H9 (cell line): Measurements from ENCODE around the gene ZNF432. TPM values are rescaled to one million over a fixed set of nuclear protein-coding genes. Genes with fewer than 3 reads are reported as not detected.

Experiments
- DNase-seq: peaks from one replicate; pipeline ENCODE4 v3.0.0-alpha.2; 2017
- H2AFZ ChIP-seq: one replicate; pipeline ENCODE4 v1.6.1; 2013; ENCODE audit warnings: mild to moderate bottlenecking, low read length, control low read depth, moderate library complexity
- H2AK5ac ChIP-seq: 2 replicates; pipeline ENCODE4 v1.6.1; 2013; ENCODE audit warnings: low read length, control low read depth, mixed read lengths; ENCODE audit not compliant: insufficient read length
- H2BK120ac ChIP-seq: one replicate; pipeline ENCODE4 v1.6.1; 2013; ENCODE audit warnings: low read depth, mild to moderate bottlenecking, low read length, control low read depth, inconsistent platforms; ENCODE audit not compliant: poor library complexity, severe bottlenecking
- H2BK12ac ChIP-seq: 2 replicates; pipeline ENCODE4 v1.6.1; 2013; ENCODE audit warnings: low read length, control low read depth, mixed read lengths, low read depth; ENCODE audit not compliant: insufficient read length
- H2BK15ac ChIP-seq: 2 replicates; pipeline ENCODE4 v1.6.1; 2013; ENCODE audit warnings: low read depth, low read length, control low read depth
- H2BK20ac ChIP-seq: one replicate; pipeline ENCODE4 v1.6.1; 2013; ENCODE audit warnings: low read depth, mild to moderate bottlenecking, low read length, control low read depth, inconsistent platforms; ENCODE audit not compliant: poor library complexity, severe bottlenecking
- H2BK5ac ChIP-seq: 2 replicates; pipeline ENCODE4 v1.6.1; 2013; ENCODE audit warnings: low read length, control low read depth, mixed read lengths; ENCODE audit not compliant: insufficient read length
- H3K14ac ChIP-seq: 2 replicates; pipeline ENCODE4 v1.6.1; 2013; ENCODE audit warnings: low read length, control low read depth; ENCODE audit not compliant: insufficient read depth
- H3K18ac ChIP-seq: 2 replicates; pipeline ENCODE4 v1.6.1; 2013; ENCODE audit warnings: low read depth, mild to moderate bottlenecking, mixed read lengths, low read length, control low read depth; ENCODE audit not compliant: insufficient read length
- H3K23ac ChIP-seq: 2 replicates; pipeline ENCODE4 v1.6.1; 2013; ENCODE audit warnings: low read length, control low read depth, mixed read lengths, low read depth; ENCODE audit not compliant: insufficient read length
- H3K23me2 ChIP-seq: 2 replicates; pipeline ENCODE4 v1.6.1; 2013; ENCODE audit warnings: low read depth, mild to moderate bottlenecking, mixed read lengths, low read length, control low read depth; ENCODE audit not compliant: insufficient read length, poor library complexity, severe bottlenecking
- H3K27ac ChIP-seq: 2 replicates; pipeline ENCODE4 v1.5.1; 2013; ENCODE audit warnings: low read length, control low read depth, mixed read lengths, low read depth; ENCODE audit not compliant: insufficient read length
- H3K27me3 ChIP-seq: 2 replicates; pipeline ENCODE4 v1.6.1; 2013; ENCODE audit warnings: low read length, control low read depth, inconsistent platforms; ENCODE audit not compliant: insufficient read depth
- H3K4ac ChIP-seq: 2 replicates; pipeline ENCODE4 v1.6.1; 2013; ENCODE audit warnings: low read depth, mild to moderate bottlenecking, control low read depth, inconsistent platforms, low read length, moderate library complexity
- H3K4me1 ChIP-seq: 2 replicates; pipeline ENCODE4 v1.6.1; 2013; ENCODE audit warnings: low read length, control low read depth, inconsistent platforms; ENCODE audit not compliant: insufficient read depth
- H3K4me2 ChIP-seq: 2 replicates; pipeline ENCODE4 v1.6.1; 2013; ENCODE audit warnings: low read length, control low read depth, mixed read lengths; ENCODE audit not compliant: insufficient read length, insufficient read depth
- H3K56ac ChIP-seq: 2 replicates; pipeline ENCODE4 v1.6.1; 2013; ENCODE audit warnings: low read depth, mild to moderate bottlenecking, mixed read lengths, low read length, control low read depth; ENCODE audit not compliant: insufficient read length
- H3K79me1 ChIP-seq: 2 replicates; pipeline ENCODE4 v1.6.1; 2013; ENCODE audit warnings: low read depth, mild to moderate bottlenecking, moderate library complexity, low read length, control low read depth, inconsistent platforms; ENCODE audit not compliant: insufficient read depth, poor library complexity, severe bottlenecking
- H3K79me2 ChIP-seq: 2 replicates; pipeline ENCODE4 v1.6.1; 2013; ENCODE audit warnings: low read length, control low read depth, inconsistent platforms; ENCODE audit not compliant: insufficient read depth
- H3K9ac ChIP-seq: 2 replicates; pipeline ENCODE4 v1.6.1; 2013; ENCODE audit warnings: low read length, control low read depth, mixed read lengths; ENCODE audit not compliant: insufficient read length; ENCODE audit errors: extremely low read depth
- H3K9me3 ChIP-seq: one replicate; pipeline ENCODE4 v1.6.1; 2013; ENCODE audit warnings: low read depth, low read length, inconsistent platforms; ENCODE audit not compliant: control insufficient read depth
- H3T11ph ChIP-seq: one replicate; pipeline ENCODE4 v1.6.1; 2013; ENCODE audit warnings: mild to moderate bottlenecking, low read length, control low read depth, inconsistent platforms
- H4K20me1 ChIP-seq: one replicate; pipeline ENCODE4 v1.6.1; 2013; ENCODE audit not compliant: control insufficient read depth, insufficient read length, insufficient read depth
- H4K5ac ChIP-seq: 2 replicates; pipeline ENCODE4 v1.6.1; 2013; ENCODE audit warnings: low read depth, mild to moderate bottlenecking, mixed read lengths, low read length, control low read depth; ENCODE audit not compliant: insufficient read length
- H4K8ac ChIP-seq: replicated peaks from 2 replicates; pipeline ENCODE4 v1.6.1; 2013; ENCODE audit warnings: low read length, control low read depth, mixed read lengths, low read depth; ENCODE audit not compliant: insufficient read length
- H4K91ac ChIP-seq: 2 replicates; pipeline ENCODE4 v1.6.1; 2013; ENCODE audit warnings: low read depth, mild to moderate bottlenecking, moderate library complexity, mixed read lengths, low read length, control low read depth; ENCODE audit not compliant: insufficient read length
- H3K27ac Mint-ChIP-seq, 3 experiments: 2 replicates in 2 of 3; 3 replicates in 1 of 3; pipeline ENCODE4 v1.8.0; 2020 to 2021; ENCODE audit warnings: mixed read lengths in 3 of 3, mild to moderate bottlenecking in 1 of 3, moderate library complexity in 1 of 3
- H3K27me3 Mint-ChIP-seq: 2 replicates; pipeline ENCODE4 v1.8.0; 2021; ENCODE audit warnings: low read depth, mild to moderate bottlenecking, moderate library complexity, mixed read lengths
- H3K36me3 Mint-ChIP-seq, 3 experiments: 2 replicates in 2 of 3; 3 replicates in 1 of 3; pipeline ENCODE4 v1.8.0; 2020 to 2021; ENCODE audit warnings: low read depth in 3 of 3, mixed read lengths in 3 of 3; ENCODE audit not compliant: insufficient read depth in 1 of 3
- H3K4me1 Mint-ChIP-seq, 2 experiments: 2 replicates each; pipeline ENCODE4 v1.8.0; 2020; ENCODE audit warnings: mixed read lengths in 2 of 2
- H3K4me3 Mint-ChIP-seq, 2 experiments: 2 replicates in 1 of 2; 3 replicates in 1 of 2; pipeline ENCODE4 v1.8.0; 2020 to 2021; ENCODE audit warnings: mild to moderate bottlenecking in 2 of 2, mixed read lengths in 2 of 2, moderate library complexity in 1 of 2
- H3K9me3 Mint-ChIP-seq, 2 experiments: 2 replicates in 1 of 2; 3 replicates in 1 of 2; pipeline ENCODE4 v1.8.0; 2020; ENCODE audit warnings: mild to moderate bottlenecking in 2 of 2, mixed read lengths in 2 of 2, moderate library complexity in 1 of 2
- WGBS: extraction: QIAGEN DNeasy Blood & Tissue Kit; methylation state at CpG from one replicate; pipeline ENCODE4 v1.1.7; 2013; ENCODE audit warnings: missing lambda C conversion rate, low lambda C conversion rate, mixed read lengths; ENCODE audit not compliant: insufficient read length; ENCODE audit errors: extremely low coverage; 5-methylcytosine and 5-hydroxymethylcytosine counted together
- total RNA-seq: library from RNA; stranded (reverse); gene quantifications from 2 replicates; pipeline ENCODE4 v1.2.1, GENCODE V29; 2021
- TF ChIP-seq, protein P1 (sequence below): fragments of 200-600 bp; sonication (generic); conservative IDR thresholded peaks from 3 replicates; pipeline ENCODE4 v1.8.0; 2021; ENCODE audit warnings: antibody characterized with exemption, mild to moderate bottlenecking

Gene ZNF432
- total RNA-seq, 1 experiment from 2014 or later = 13.2 TPM

- no peak overlapping the region for H2BK15ac ChIP-seq
- no peak overlapping the region for H2BK5ac ChIP-seq
- H3K4ac ChIP-seq = no peak overlapping the region
- Mint-ChIP-seq H3K4me1 (peaks cover 8 to 14% of the 10 kb centered on the region in 2 experiments), H3K27me3 (no peaks in the 10 kb centered on the region), H3K9me3 (peaks cover 13 to 16% of the 10 kb centered on the region in 2 experiments), H3K36me3 (peaks cover 30 to 36% (median 36%) of the 10 kb centered on the region in 3 experiments), H3K27ac (no peak overlapping the region), H3K4me3 (no peak overlapping the region)
- H2BK20ac ChIP-seq = no peak overlapping the region
- no peak overlapping the region for H2BK120ac ChIP-seq
- no peak overlapping the region for H3K56ac ChIP-seq
- H3K27me3 ChIP-seq = no peaks in the 10 kb centered on the region
- H3K79me1 ChIP-seq = no peaks in the 10 kb centered on the region
- H2BK12ac ChIP-seq = no peak overlapping the region
- no peak for DNase-seq
- no peak overlapping the region for H4K5ac ChIP-seq
- no peaks in the 10 kb centered on the region for H3K4me1 ChIP-seq
- H4K20me1 ChIP-seq = no peaks in the 10 kb centered on the region
- no CpG with 5 or more reads among the region's 1 CpG for WGBS
- no peak overlapping the region for H3K27ac ChIP-seq
- no peaks in the 10 kb centered on the region for H3K9me3 ChIP-seq
- no peak overlapping the region for H2AFZ ChIP-seq
- H3K18ac ChIP-seq = no peak overlapping the region
- no peak overlapping the region for H3K9ac ChIP-seq
- no peak overlapping the region for H4K91ac ChIP-seq
- no peak overlapping the region for H3K23ac ChIP-seq
- H3K14ac ChIP-seq = no peak overlapping the region
- no peak overlapping the region for H3K4me2 ChIP-seq
- no peak overlapping the region for H3T11ph ChIP-seq
- H3K79me2 ChIP-seq = no peaks in the 10 kb centered on the region
- peaks cover 6% of the 10 kb centered on the region for H3K23me2 ChIP-seq
- H2AK5ac ChIP-seq = no peak overlapping the region
- TF ChIP-seq, protein P1, sequence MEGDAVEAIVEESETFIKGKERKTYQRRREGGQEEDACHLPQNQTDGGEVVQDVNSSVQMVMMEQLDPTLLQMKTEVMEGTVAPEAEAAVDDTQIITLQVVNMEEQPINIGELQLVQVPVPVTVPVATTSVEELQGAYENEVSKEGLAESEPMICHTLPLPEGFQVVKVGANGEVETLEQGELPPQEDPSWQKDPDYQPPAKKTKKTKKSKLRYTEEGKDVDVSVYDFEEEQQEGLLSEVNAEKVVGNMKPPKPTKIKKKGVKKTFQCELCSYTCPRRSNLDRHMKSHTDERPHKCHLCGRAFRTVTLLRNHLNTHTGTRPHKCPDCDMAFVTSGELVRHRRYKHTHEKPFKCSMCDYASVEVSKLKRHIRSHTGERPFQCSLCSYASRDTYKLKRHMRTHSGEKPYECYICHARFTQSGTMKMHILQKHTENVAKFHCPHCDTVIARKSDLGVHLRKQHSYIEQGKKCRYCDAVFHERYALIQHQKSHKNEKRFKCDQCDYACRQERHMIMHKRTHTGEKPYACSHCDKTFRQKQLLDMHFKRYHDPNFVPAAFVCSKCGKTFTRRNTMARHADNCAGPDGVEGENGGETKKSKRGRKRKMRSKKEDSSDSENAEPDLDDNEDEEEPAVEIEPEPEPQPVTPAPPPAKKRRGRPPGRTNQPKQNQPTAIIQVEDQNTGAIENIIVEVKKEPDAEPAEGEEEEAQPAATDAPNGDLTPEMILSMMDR = no peak
- H4K8ac ChIP-seq = no peak overlapping the region
Measured at GRCh38 chr19:52010674-52011073, 38.0 kb downstream of the ZNF432 start.
